ENCODE data around the gene FOXD2.

The FOXD2 gene

GRCh38 chr1:47417170-47418044, 20.4 kb upstream of the FOXD2 start:
- DNase-seq = no peak

DNA sequence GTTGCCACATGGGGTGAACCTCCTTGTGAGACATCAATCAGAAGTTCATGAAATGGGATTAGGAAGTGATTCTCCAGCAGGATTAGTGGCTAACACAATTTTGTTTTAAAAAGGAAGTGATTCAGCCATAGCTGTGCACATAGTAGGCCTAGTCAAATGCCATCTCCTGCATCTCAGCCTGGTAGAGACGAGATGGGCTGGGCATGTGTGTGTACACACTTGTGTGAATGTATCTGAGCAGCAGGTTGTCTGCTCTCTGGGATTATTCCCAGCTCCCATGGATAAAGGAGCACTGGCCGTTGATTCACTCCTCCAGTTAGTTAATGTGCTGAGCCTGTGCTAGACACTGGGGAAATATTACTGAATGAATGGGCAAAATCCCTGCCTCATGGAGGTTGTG, 19.7 kb upstream of the FOXD2 start:
- no peak for DNase-seq

DNA sequence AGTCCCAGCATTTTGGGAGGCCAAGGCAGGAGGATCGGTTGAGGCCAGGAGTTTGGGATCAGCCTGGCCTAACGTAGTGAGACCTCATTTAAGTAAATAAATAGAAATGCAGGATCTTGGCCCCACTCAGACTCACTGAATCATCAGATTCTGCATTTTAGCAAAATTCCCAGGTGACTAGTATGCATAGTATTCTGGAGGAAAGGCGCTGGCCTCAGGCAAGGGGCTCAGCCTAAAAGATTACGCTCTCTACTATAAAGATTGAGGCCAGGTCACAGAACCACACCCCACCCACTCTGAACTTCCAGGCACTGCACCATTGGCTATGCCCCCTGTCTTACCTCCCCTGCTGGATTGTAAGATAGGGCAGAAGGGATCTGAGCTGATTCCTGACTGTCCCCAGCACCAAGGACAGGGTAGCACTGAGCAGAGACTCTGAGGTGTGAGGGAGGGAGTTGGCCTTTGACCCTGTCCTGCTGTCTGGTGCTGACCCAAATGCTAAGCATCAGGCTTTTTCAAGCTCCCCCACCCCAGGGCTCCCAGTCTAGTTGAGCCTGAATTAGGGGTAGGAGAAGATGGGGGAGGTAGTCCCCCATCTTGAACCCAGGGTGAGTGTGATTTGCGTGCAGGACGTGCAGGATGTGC, 19.0 kb upstream of the FOXD2 start:
- no peak for DNase-seq

DNA sequence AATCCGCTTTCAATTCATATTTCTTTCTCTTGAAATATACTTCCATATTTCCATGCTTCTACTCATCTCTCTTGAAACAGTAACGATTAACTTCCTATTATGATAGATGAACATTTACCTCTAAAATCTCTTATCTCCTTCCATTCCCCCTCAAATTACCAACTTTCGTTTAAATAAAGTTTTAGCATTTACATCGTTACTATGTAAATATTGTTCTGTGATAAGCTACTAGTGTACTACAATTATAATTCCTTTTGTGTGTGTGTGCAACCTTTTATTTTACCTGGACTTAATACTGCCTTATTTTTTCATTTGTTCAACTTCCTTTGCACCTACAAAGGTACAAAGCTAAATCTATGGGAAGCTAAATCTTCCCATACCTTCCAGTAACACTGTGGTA, 17.3 kb upstream of the FOXD2 start:
- DNase-seq = no peak

- DNase-seq = no peak
Measured at GRCh38 chr1:47423872-47424271, 14.0 kb upstream of the FOXD2 start.

- peak; percentile 71 for DNase-seq
Measured at GRCh38 chr1:47424336-47424982, 13.4 kb upstream of the FOXD2 start.

- no peak for DNase-seq
Measured at GRCh38 chr1:47431534-47431933, 6.3 kb upstream of the FOXD2 start.

GRCh38 chr1:47432071-47433036, 5.5 kb upstream of the FOXD2 start:
- no peak for DNase-seq

- DNase-seq = no peak
Measured at GRCh38 chr1:47433037-47433421, 4.8 kb upstream of the FOXD2 start.

DNA sequence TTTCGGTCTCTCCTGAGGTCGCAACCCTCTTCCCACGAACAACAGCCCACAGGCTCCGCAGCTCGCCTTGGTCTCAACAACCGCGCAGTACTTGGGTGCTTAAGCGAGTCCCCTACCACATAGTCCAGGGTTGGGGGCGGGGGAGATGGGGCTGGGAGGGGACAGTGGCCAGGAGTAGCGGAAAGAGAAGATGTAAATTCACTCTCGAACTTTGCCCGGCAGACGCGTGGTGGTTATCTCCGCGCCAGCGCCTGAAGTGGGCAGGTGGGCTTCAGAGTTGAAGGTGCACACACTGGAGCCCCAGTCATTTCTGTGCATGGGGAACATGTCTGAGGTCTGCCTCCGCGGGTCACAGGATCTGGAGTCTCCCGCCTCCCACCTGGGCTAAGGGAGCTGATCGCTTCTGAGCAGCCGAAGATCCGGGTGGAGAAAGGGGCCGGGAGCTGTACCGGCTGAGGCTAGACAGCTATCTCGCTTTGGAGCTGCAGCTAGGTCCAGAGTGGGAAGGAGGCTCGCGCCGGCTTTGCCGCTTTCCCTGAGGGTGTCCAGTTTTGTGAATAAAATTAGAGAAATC, 4.3 kb upstream of the FOXD2 start:
- DNase-seq = no peak

DNA sequence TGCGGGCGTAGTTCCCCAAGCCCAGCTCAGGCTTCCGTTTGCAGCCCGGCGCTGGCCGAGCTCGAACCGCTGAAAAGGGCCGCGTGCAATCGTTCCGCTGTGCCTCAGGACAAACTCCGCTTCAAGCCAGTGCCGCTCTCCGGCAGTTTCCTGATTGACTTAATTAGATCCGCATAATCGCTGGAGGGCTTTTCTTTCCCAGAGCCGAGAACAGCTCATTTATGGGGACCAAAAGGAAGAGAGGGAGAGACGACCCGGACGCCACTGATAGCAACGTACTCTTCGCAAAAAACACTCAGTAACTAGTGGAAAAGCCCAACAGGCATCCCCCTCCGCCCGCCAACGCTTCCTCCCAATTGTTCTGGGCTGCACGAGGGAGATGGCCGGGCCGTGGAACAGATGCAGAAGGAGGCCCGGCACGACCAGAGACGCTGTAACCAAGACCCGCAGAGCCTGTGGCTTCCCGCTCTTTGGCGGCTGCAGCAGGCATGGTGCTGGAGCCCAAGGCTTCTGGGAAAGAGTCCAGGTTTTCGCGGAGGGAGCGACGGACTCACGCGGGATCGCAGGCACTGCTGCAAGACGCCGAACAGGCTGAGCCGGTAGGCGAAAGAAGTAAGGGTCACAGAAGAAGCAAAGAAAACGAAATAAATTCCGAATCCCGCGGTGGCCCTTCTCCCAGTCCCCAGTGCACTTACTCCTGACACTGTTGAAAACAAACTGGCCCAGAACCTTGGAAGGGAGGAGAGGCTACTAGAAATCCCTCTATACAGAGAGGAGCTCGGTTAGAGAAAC, 3.6 kb upstream of the FOXD2 start:
- DNase-seq = no peak

- DNase-seq = no peak
Measured at GRCh38 chr1:47435506-47436303, 2.1 kb upstream of the FOXD2 start.

GRCh38 chr1:47436304-47436978, 1.4 kb upstream of the FOXD2 start:
- peak; percentile 69 for DNase-seq

- DNase-seq = peak; percentile 41
Measured at GRCh38 chr1:47436979-47437446, 831 bp upstream of the FOXD2 start.

DNA sequence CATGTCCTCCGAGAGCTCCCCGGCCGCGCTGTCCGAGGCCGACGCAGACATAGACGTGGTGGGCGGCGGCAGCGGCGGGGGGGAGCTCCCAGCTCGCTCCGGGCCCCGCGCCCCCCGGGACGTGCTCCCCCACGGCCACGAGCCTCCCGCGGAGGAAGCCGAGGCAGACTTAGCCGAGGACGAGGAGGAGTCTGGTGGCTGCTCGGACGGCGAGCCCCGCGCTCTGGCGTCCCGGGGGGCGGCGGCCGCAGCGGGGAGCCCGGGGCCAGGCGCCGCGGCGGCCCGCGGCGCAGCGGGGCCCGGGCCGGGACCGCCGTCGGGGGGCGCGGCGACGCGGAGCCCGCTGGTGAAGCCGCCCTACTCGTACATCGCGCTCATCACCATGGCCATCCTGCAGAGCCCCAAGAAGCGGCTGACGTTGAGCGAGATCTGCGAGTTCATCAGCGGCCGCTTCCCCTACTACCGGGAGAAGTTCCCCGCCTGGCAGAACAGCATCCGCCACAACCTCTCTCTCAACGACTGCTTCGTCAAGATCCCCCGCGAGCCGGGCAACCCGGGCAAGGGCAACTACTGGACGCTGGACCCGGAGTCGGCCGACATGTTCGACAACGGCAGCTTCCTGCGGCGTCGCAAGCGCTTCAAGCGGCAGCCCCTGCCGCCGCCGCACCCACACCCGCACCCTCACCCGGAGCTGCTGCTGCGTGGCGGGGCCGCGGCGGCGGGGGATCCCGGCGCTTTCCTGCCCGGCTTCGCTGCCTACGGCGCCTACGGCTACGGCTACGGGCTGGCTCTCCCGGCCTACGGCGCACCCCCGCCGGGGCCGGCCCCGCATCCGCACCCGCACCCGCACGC, 547 bp downstream of the FOXD2 start:
- no peak for DNase-seq

- no peak for DNase-seq
Measured at GRCh38 chr1:47439017-47439818, 1.4 kb downstream of the FOXD2 start.

DNA sequence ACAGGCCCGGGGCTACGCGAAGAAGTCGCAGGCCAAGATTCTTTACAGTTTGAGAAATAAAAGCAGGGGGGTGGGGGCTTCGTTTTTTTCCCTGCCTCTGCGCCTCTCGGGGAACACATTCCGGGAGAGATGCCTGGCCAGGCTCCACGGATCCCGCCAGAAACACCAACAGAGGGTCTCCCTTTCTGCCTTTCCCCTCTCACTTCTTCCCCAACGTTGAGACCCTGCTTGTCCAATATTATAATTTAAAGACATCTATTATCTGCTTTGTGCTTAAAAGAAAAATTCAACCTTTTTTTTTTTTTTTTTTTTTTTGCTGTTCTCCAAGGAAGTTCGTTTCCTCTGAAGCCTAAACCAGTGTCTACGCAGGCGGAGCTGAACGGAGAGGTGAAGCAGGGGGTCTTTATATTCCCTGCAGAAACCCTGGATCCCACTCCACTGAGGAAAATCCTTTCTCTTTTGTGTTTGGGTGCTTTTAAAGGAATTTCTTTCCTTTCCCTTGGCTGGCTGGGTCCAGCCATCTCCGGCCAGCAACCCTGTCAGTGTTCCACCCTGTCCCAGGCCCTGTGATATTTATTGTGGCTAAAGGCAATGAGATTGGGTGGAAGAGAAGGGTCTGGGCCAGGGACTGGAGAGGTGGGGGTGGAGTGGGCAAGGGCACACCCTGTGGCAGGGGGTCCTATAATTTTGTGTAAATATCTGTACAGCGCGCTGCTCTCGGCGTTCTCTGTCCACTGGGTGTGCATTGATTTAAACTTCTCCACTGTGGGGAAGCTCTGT, 2.2 kb downstream of the FOXD2 start:
- DNase-seq = no peak

Measured in NCI-H1105 treated with DMSO at 0.1 percent for 48 hours (cell line).